ENCODE data around the gene SPTBN1. TPM values are rescaled to one million over a fixed set of nuclear protein-coding genes. Genes with fewer than 3 reads are reported as not detected.

SPTBN1 gene
- total and polyA plus RNA-seq, 2 experiments from 2014 or later, result 58.1 to 204 TPM

DNA sequence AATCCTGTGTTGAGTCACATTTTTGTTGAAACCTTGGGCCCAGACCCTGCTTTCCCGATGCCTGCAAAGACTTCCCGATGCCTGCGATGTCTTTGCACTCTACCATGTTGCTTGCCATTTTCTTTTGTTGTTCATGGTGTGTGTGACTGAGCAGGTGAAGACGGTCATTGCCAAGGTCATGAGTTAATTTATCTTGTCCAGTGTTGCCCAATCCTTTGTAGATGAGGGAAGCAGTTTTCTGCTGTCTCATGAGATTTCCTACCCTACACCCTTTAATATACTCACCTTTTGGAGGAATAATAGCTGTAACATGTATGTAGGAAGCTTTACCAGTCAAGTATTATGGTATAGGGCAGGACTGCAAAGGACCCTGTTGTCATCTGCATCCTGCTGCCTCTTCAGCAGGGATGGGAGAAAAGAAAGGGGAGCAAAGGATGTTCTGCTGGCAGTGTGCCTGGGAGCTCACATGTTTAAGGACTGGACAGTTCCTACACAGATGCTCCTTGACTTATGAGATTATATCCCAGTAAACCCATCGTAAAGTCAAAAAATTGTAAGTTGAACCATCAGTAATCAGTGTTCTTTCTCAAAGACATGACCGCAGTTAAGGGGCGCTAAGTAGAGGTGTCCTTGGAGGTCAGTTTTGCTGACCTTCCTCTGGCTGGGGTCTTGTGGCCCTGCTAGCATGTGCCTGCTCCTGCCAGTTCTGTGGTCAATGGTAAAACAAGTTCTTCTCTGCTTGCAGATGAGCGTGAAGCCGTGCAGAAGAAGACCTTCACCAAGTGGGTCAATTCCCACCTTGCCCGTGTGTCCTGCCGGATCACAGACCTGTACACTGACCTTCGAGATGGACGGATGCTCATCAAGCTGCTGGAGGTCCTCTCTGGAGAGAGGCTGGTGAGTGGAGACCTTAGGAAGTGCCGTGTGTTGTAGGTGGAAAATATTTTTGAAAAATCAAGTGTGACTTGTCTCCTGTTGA, 142.5 kb downstream of the SPTBN1 start:
- H3K27me3 Mint-ChIP-seq (ENCODE audit: insufficient read depth, low read depth, poor library complexity), result peaks cover 11% of the 10 kb centered on the region
- H3K79me2 ChIP-seq (replicated peaks; ENCODE audit: insufficient read depth), result peaks cover 100% of the 10 kb centered on the region
- H3F3A ChIP-seq (replicated peaks; ENCODE audit: low read depth), result no peaks in the 10 kb centered on the region
- H3K27ac Mint-ChIP-seq, result no peak overlapping the region; the same call in 1 of the 2 replicates
- H3K4me3 Mint-ChIP-seq, result no peak overlapping the region
- H3K27ac ChIP-seq (ENCODE audit: low read depth), result no peak overlapping the region
- no peaks in the 10 kb centered on the region for H3K27me3 ChIP-seq (ENCODE audit: insufficient read depth)
- peaks cover 13% of the 10 kb centered on the region for H3K9me2 ChIP-seq (ENCODE audit: insufficient read depth)
- H4K20me1 ChIP-seq (replicated peaks; ENCODE audit: insufficient read depth), result peaks cover 61% of the 10 kb centered on the region
- peaks cover 50% of the 10 kb centered on the region for H3K4me1 Mint-ChIP-seq
- H3K36me3 ChIP-seq (ENCODE audit: insufficient read depth), result peaks cover 4% of the 10 kb centered on the region
- DNase-seq (ENCODE audit: low spot score) (no peak), ATAC-seq (no peak)
- no peaks in the 10 kb centered on the region for H3K9me3 Mint-ChIP-seq
- no peak overlapping the region for H3K4me2 ChIP-seq
- H3K36me3 Mint-ChIP-seq (ENCODE audit: low read depth), result peaks cover 29% of the 10 kb centered on the region
- H3K4me3 ChIP-seq, result no peak overlapping the region
- no peak overlapping the region for H2AFZ ChIP-seq
- peaks cover 21% of the 10 kb centered on the region for H3K4me1 ChIP-seq (ENCODE audit: insufficient read depth)
- TF ChIP-seq EZH2 (IDR thresholded peaks at IDR 0.05; ENCODE audit: low read depth, unreplicated experiment), result no peak
- no peak for TF ChIP-seq JUNB (IDR thresholded peaks at IDR 0.05; ENCODE audit: unreplicated experiment)
- TF ChIP-seq STAT1 (IDR thresholded peaks at IDR 0.05; ENCODE audit: unreplicated experiment), result no peak
- TF ChIP-seq, protein P1, sequence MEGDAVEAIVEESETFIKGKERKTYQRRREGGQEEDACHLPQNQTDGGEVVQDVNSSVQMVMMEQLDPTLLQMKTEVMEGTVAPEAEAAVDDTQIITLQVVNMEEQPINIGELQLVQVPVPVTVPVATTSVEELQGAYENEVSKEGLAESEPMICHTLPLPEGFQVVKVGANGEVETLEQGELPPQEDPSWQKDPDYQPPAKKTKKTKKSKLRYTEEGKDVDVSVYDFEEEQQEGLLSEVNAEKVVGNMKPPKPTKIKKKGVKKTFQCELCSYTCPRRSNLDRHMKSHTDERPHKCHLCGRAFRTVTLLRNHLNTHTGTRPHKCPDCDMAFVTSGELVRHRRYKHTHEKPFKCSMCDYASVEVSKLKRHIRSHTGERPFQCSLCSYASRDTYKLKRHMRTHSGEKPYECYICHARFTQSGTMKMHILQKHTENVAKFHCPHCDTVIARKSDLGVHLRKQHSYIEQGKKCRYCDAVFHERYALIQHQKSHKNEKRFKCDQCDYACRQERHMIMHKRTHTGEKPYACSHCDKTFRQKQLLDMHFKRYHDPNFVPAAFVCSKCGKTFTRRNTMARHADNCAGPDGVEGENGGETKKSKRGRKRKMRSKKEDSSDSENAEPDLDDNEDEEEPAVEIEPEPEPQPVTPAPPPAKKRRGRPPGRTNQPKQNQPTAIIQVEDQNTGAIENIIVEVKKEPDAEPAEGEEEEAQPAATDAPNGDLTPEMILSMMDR (conservative IDR thresholded peaks at IDR 0.05; ENCODE audit: low read depth in 2 of 2), result no peak
- TF ChIP-seq EZH2phosphoT487 (IDR thresholded peaks at IDR 0.05; ENCODE audit: unreplicated experiment), result no peak
- TF ChIP-seq, protein P2, sequence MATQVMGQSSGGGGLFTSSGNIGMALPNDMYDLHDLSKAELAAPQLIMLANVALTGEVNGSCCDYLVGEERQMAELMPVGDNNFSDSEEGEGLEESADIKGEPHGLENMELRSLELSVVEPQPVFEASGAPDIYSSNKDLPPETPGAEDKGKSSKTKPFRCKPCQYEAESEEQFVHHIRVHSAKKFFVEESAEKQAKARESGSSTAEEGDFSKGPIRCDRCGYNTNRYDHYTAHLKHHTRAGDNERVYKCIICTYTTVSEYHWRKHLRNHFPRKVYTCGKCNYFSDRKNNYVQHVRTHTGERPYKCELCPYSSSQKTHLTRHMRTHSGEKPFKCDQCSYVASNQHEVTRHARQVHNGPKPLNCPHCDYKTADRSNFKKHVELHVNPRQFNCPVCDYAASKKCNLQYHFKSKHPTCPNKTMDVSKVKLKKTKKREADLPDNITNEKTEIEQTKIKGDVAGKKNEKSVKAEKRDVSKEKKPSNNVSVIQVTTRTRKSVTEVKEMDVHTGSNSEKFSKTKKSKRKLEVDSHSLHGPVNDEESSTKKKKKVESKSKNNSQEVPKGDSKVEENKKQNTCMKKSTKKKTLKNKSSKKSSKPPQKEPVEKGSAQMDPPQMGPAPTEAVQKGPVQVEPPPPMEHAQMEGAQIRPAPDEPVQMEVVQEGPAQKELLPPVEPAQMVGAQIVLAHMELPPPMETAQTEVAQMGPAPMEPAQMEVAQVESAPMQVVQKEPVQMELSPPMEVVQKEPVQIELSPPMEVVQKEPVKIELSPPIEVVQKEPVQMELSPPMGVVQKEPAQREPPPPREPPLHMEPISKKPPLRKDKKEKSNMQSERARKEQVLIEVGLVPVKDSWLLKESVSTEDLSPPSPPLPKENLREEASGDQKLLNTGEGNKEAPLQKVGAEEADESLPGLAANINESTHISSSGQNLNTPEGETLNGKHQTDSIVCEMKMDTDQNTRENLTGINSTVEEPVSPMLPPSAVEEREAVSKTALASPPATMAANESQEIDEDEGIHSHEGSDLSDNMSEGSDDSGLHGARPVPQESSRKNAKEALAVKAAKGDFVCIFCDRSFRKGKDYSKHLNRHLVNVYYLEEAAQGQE (IDR thresholded peaks at IDR 0.05; ENCODE audit: unreplicated experiment), result no peak
- no peak for TF ChIP-seq CREB1 (CRISPR knock-in tag; IDR thresholded peaks at IDR 0.05; ENCODE audit: low read depth)
- no peak for TF ChIP-seq ZNF331 (CRISPR knock-in tag; IDR thresholded peaks at IDR 0.05; ENCODE audit: low read depth)
- no peak for TF ChIP-seq ZNF114 (CRISPR knock-in tag; IDR thresholded peaks at IDR 0.05)
- TF ChIP-seq, protein P3, sequence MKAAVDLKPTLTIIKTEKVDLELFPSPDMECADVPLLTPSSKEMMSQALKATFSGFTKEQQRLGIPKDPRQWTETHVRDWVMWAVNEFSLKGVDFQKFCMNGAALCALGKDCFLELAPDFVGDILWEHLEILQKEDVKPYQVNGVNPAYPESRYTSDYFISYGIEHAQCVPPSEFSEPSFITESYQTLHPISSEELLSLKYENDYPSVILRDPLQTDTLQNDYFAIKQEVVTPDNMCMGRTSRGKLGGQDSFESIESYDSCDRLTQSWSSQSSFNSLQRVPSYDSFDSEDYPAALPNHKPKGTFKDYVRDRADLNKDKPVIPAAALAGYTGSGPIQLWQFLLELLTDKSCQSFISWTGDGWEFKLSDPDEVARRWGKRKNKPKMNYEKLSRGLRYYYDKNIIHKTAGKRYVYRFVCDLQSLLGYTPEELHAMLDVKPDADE (IDR thresholded peaks at IDR 0.05), result no peak
- TF ChIP-seq POLR2AphosphoS5 (IDR thresholded peaks at IDR 0.05; ENCODE audit: low read depth), result no peak

Measured in GM23338 (cell line).